ENCODE measurements around the gene ABI1.

The ABI1 gene

GRCh38 chr10:26698909-26699308 is 161.8 kb downstream of the ABI1 start:
- Histone ChIP-seq H3K36me3 (ENCODE audit: insufficient read depth, low read length) (no peaks in the 10 kb centered on the region), H3K4me3 (ENCODE audit: low read depth in 1 of 2, low read length in 2 of 2) (no peak overlapping the region), H3K9me3 (ENCODE audit: low read length) (no peaks in the 10 kb centered on the region), H3K9ac (ENCODE audit: low read length) (no peak overlapping the region), H3K27ac (ENCODE audit: low read depth, low read length) (no peak overlapping the region), H3K27me3 (ENCODE audit: control insufficient read depth in 1 of 2, insufficient read depth in 2 of 2, low read length in 2 of 2) (no peaks in the 10 kb centered on the region), H3K4me1 (ENCODE audit: insufficient read depth, low read length) (peaks cover 8% of the 10 kb centered on the region)

DNA sequence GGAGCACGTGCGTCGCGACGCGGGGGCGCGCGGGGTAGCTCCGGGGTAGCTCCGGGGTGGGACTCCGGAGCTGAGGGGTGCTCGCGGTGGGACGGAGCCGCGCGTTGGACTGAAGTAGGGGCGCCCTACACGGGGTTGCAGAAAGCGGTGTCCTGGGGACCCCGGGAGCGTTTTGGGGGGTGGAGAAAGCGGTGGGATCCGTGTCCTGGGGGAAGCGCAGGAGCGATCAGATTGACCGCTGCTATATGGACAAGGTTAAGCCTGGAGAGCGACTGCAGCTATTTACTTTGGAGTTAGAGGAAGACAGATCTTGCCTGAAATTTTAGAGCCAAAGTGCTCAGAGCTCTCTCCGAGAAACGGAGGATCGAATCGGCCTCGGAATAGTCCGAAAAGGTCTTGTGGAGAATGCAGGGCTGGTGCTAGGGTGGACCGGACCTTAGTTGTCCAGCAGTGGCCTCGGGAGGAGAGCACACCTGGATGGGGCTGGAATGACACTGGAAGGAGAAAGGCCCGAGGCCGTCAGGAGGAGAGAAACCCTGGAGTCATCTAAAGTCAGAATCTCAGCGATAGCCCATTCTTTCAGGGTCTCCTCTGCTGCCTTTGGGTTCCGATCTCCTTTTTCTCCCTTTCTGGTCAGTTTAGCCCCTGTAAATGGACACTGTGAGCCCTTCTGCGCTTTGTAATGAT is 162.7 kb downstream of the ABI1 start:
- Histone ChIP-seq H3K4me3 (ENCODE audit: low read depth in 1 of 2, low read length in 2 of 2) (peak overlapping the region; percentile 75 to 94), H3K27me3 (ENCODE audit: control insufficient read depth in 1 of 2, insufficient read depth in 2 of 2, low read length in 2 of 2) (no peaks in the 10 kb centered on the region), H3K9me3 (ENCODE audit: low read length) (no peaks in the 10 kb centered on the region), H3K27ac (ENCODE audit: low read depth, low read length) (peak overlapping the region; percentile 92), H3K4me1 (ENCODE audit: insufficient read depth, low read length) (peaks cover 8% of the 10 kb centered on the region), H3K9ac (ENCODE audit: low read length) (no peak overlapping the region), H3K36me3 (ENCODE audit: insufficient read depth, low read length) (no peaks in the 10 kb centered on the region)

- Histone ChIP-seq H3K27ac (ENCODE audit: low read depth, low read length) (peak within 1 kb of the TSS; percentile 92), H3K27me3 (ENCODE audit: control insufficient read depth in 1 of 2, insufficient read depth in 2 of 2, low read length in 2 of 2) (no peaks in the 10 kb centered on the region), H3K4me1 (ENCODE audit: insufficient read depth, low read length) (peaks cover 8% of the 10 kb centered on the region), H3K4me3 (ENCODE audit: low read depth in 1 of 2, low read length in 2 of 2) (peak within 1 kb of the TSS; percentile 75 to 94), H3K36me3 (ENCODE audit: insufficient read depth, low read length) (no peaks in the 10 kb centered on the region), H3K9ac (ENCODE audit: low read length) (no peak within 1 kb of the TSS), H3K9me3 (ENCODE audit: low read length) (no peaks in the 10 kb centered on the region)
These were observed 163.4 kb downstream of the ABI1 start, which contains the start of gene PDSS1 for GRCh38 chr10:26697163-26697921. PDSS1 (plus strand) TSS chr10:26697701; CDS start chr10:26697712, 11 bp downstream.

GRCh38 chr10:26696786-26697162 is 164.0 kb downstream of the ABI1 start:
- Histone ChIP-seq H3K9me3 (ENCODE audit: low read length) (no peaks in the 10 kb centered on the region), H3K27ac (ENCODE audit: low read depth, low read length) (peak overlapping the region; percentile 92), H3K4me1 (ENCODE audit: insufficient read depth, low read length) (peaks cover 8% of the 10 kb centered on the region), H3K9ac (ENCODE audit: low read length) (no peak overlapping the region), H3K4me3 (ENCODE audit: low read depth in 1 of 2, low read length in 2 of 2) (peak overlapping the region; percentile 75 to 94), H3K36me3 (ENCODE audit: insufficient read depth, low read length) (no peaks in the 10 kb centered on the region), H3K27me3 (ENCODE audit: control insufficient read depth in 1 of 2, insufficient read depth in 2 of 2, low read length in 2 of 2) (no peaks in the 10 kb centered on the region)

Data from muscle layer of colon (tissue), 2 donors.